ENCODE measurements around the gene LAMC3. TPM values are rescaled to one million over a fixed set of nuclear protein-coding genes. Genes with fewer than 3 reads are reported as not detected.

The LAMC3 gene
- total RNA-seq, 2 experiments from 2014 or later = 0.66 to 1.7 TPM

- TF ChIP-seq CTCF (IDR thresholded peaks at IDR 0.05) = no peak
- H3K4me3 Mint-ChIP-seq = no peak overlapping the region
- CTCF ChIA-PET = no interaction called here
- POLR2A ChIA-PET = no interaction called here
- H3K9me3 ChIP-seq (ENCODE audit: control insufficient read depth in 1 of 2, insufficient read depth in 1 of 2, low read length in 2 of 2) = no peaks in the 10 kb centered on the region
- no peaks in the 10 kb centered on the region for H3K4me1 ChIP-seq (ENCODE audit: insufficient read depth, low read length)
- H3K4me3 ChIP-seq (ENCODE audit: low read length) = no peak overlapping the region
- H3K36me3 Mint-ChIP-seq (ENCODE audit: low read depth) = no peaks in the 10 kb centered on the region
- no peaks in the 10 kb centered on the region for H3K4me1 Mint-ChIP-seq (ENCODE audit: low read depth)
- DNase-seq (no peak), ATAC-seq (ENCODE audit: poor library complexity) (no peak)
- H3K9me3 Mint-ChIP-seq = no peaks in the 10 kb centered on the region
- no peak overlapping the region for H3K27ac Mint-ChIP-seq
- H3K27ac ChIP-seq (ENCODE audit: low read depth in 1 of 2, low read length in 2 of 2) = no peak overlapping the region
- intact Hi-C loops (cut with DNase I, micrococcal nuclease) = no loop called here
- peaks cover 0 to 2% of the 10 kb centered on the region in 2 experiments for H3K27me3 ChIP-seq (ENCODE audit: control insufficient read depth in 1 of 2, insufficient read depth in 2 of 2, low read length in 2 of 2)
- H3K27me3 Mint-ChIP-seq = peaks cover 23% of the 10 kb centered on the region
- H3K36me3 ChIP-seq (ENCODE audit: insufficient read depth, low read length) = no peaks in the 10 kb centered on the region
Measured at GRCh38 chr9:130970855-130971254, 38.1 kb upstream of the LAMC3 start.

GRCh38 chr9:130971294-130971849, 37.6 kb upstream of the LAMC3 start:
- Mint-ChIP-seq H3K27me3 (peaks cover 23% of the 10 kb centered on the region), H3K9me3 (no peaks in the 10 kb centered on the region), H3K4me1 (ENCODE audit: low read depth) (no peaks in the 10 kb centered on the region), H3K4me3 (no peak overlapping the region), H3K36me3 (ENCODE audit: low read depth) (no peaks in the 10 kb centered on the region), H3K27ac (no peak overlapping the region)
- no peaks in the 10 kb centered on the region for H3K36me3 ChIP-seq (ENCODE audit: insufficient read depth, low read length)
- intact Hi-C loops (cut with DNase I, micrococcal nuclease) = no loop called here
- no peaks in the 10 kb centered on the region for H3K4me1 ChIP-seq (ENCODE audit: insufficient read depth, low read length)
- ChIA-PET CTCF (no interaction called here), POLR2A (no interaction called here)
- DNase-seq (no peak), ATAC-seq (ENCODE audit: poor library complexity) (no peak)
- H3K27ac ChIP-seq (ENCODE audit: low read depth in 1 of 2, low read length in 2 of 2) = no peak overlapping the region
- H3K9me3 ChIP-seq (ENCODE audit: control insufficient read depth in 1 of 2, insufficient read depth in 1 of 2, low read length in 2 of 2) = no peaks in the 10 kb centered on the region
- H3K27me3 ChIP-seq (ENCODE audit: control insufficient read depth in 1 of 2, insufficient read depth in 2 of 2, low read length in 2 of 2) = peaks cover 0 to 2% of the 10 kb centered on the region in 2 experiments
- no peak overlapping the region for H3K4me3 ChIP-seq (ENCODE audit: low read length)
- no peak for TF ChIP-seq CTCF (IDR thresholded peaks at IDR 0.05)

GRCh38 chr9:130972277-130972956, 36.6 kb upstream of the LAMC3 start:
- no peak overlapping the region for H3K27ac Mint-ChIP-seq

More at GRCh38 chr9:130972277-130972956, 36.6 kb upstream of the LAMC3 start:
- DNase-seq (no peak), ATAC-seq (ENCODE audit: poor library complexity) (no peak)
- Mint-ChIP-seq H3K4me3 (no peak overlapping the region), H3K9me3 (no peaks in the 10 kb centered on the region), H3K4me1 (ENCODE audit: low read depth) (no peaks in the 10 kb centered on the region), H3K27me3 (peaks cover 25% of the 10 kb centered on the region), H3K36me3 (ENCODE audit: low read depth) (no peaks in the 10 kb centered on the region)
- no peaks in the 10 kb centered on the region for H3K36me3 ChIP-seq (ENCODE audit: insufficient read depth, low read length)
- ChIA-PET CTCF (no interaction called here), POLR2A (no interaction called here)
- H3K4me1 ChIP-seq (ENCODE audit: insufficient read depth, low read length) = no peaks in the 10 kb centered on the region
- intact Hi-C loops (cut with DNase I, micrococcal nuclease) = no loop called here
- TF ChIP-seq CTCF (IDR thresholded peaks at IDR 0.05) = no peak
- no peak overlapping the region for H3K27ac ChIP-seq (ENCODE audit: low read depth in 1 of 2, low read length in 2 of 2)
- no peak overlapping the region for H3K4me3 ChIP-seq (ENCODE audit: low read length)
- H3K9me3 ChIP-seq (ENCODE audit: control insufficient read depth in 1 of 2, insufficient read depth in 1 of 2, low read length in 2 of 2) = peaks cover 0 to 5% of the 10 kb centered on the region in 2 experiments
- H3K27me3 ChIP-seq (ENCODE audit: control insufficient read depth in 1 of 2, insufficient read depth in 2 of 2, low read length in 2 of 2) = peaks cover 0 to 2% of the 10 kb centered on the region in 2 experiments
